HL-60 (cell line): ENCODE results near the gene ZNF121.
A peak's percentile ranks its signal among the peaks of the same experiment; 100 is the strongest.
"Not testable (repeated sequence)": the region's sequence is repeated elsewhere in the genome, so short reads cannot be mapped to it uniquely, and the experiment has no call there.

ENCODE experiments used
- DNase-seq, 2 experiments: peaks; one replicate each; pipeline ENCODE4 v3.0.0-alpha.2; 2010 to 2020; ENCODE audit warnings: low read depth in 1 of 2, low spot score in 1 of 2
- H3K27ac ChIP-seq: fragments of 250-450 bp; sonication (Bioruptor Pico); replicated peaks from 2 replicates; pipeline ENCODE4 v1.5.1; 2020; ENCODE audit warnings: mild to moderate bottlenecking, moderate library complexity
- H3K27me3 ChIP-seq: fragments of 250-450 bp; sonication (Bioruptor Pico); 2 replicates; pipeline ENCODE4 v1.5.1; 2021; ENCODE audit warnings: mild to moderate bottlenecking, moderate library complexity; ENCODE audit not compliant: insufficient read depth, poor library complexity, severe bottlenecking
- H3K4me3 ChIP-seq: replicated peaks from 2 replicates; pipeline ENCODE4 v1.5.1; 2011; ENCODE audit warnings: mild to moderate bottlenecking, control low read depth, low read length; ENCODE audit not compliant: insufficient read depth
- CTCF ChIP-seq: IDR thresholded peaks from one replicate; pipeline ENCODE4 v1.5.1; 2011; ENCODE audit warnings: low read length, control low read depth, inconsistent platforms; ENCODE audit not compliant: insufficient read depth
- GABPA ChIP-seq: IDR thresholded peaks from 2 replicates; pipeline ENCODE4 v1.6.1; 2012; ENCODE audit warnings: low read depth
- POLR2AphosphoS5 ChIP-seq: IDR thresholded peaks from 2 replicates; pipeline ENCODE4 v1.6.1; 2012; ENCODE audit warnings: low read depth
- REST ChIP-seq: IDR thresholded peaks from 2 replicates; pipeline ENCODE4 v1.6.1; 2012; ENCODE audit warnings: low read depth; ENCODE audit not compliant: insufficient replicate concordance
- SPI1 ChIP-seq: IDR thresholded peaks from 2 replicates; pipeline ENCODE4 v1.6.1; 2012; ENCODE audit warnings: low read depth, mild to moderate bottlenecking, borderline replicate concordance

Gene ZNF121

GRCh38 chr19:9539201-9539600 is 45.1 kb downstream of the ZNF121 start:
- not testable (repeated sequence) for H3K4me3 ChIP-seq, H3K27me3 ChIP-seq, DNase-seq
- H3K27ac ChIP-seq = peak overlapping the region; percentile 86

- Histone ChIP-seq H3K27ac (peak within 1 kb of the TSS; percentile 86), H3K4me3 (peak within 1 kb of the TSS; percentile 90), H3K27me3 (no peaks in the 10 kb centered on the region)
- TF ChIP-seq CTCF (no peak), POLR2AphosphoS5 (peak; percentile 86), REST (peak; percentile 31)
- peak; percentile 77 to 91 for DNase-seq
These were observed 45.9 kb downstream of the ZNF121 start, which contains the start of gene ZNF426 for GRCh38 chr19:9538183-9539058. TSS of gene ZNF426 (minus strand) at chr19:9538645. CDS start at chr19:9536232, 2,413 bp downstream.

- TF ChIP-seq SPI1 (no peak), REST (no peak), GABPA (no peak), POLR2AphosphoS5 (no peak), CTCF (no peak)
These were observed 48.4 kb downstream of the ZNF121 start for GRCh38 chr19:9535934-9536333.

GRCh38 chr19:9531933-9532332 is 52.4 kb downstream of the ZNF121 start:
- TF ChIP-seq POLR2AphosphoS5 (no peak), CTCF (no peak), GABPA (no peak), REST (no peak), SPI1 (no peak)
- Histone ChIP-seq H3K27me3 (no peaks in the 10 kb centered on the region), H3K4me3 (no peak overlapping the region), H3K27ac (no peak overlapping the region)
- no peak for DNase-seq

More at GRCh38 chr19:9535934-9536333, 48.4 kb downstream of the ZNF121 start:
- H3K27me3 ChIP-seq = no peaks in the 10 kb centered on the region
- DNase-seq = no peak
- H3K27ac ChIP-seq = no peak overlapping the region
- no peak overlapping the region for H3K4me3 ChIP-seq
